ENCODE results near the gene UBASH3A.

DNA sequence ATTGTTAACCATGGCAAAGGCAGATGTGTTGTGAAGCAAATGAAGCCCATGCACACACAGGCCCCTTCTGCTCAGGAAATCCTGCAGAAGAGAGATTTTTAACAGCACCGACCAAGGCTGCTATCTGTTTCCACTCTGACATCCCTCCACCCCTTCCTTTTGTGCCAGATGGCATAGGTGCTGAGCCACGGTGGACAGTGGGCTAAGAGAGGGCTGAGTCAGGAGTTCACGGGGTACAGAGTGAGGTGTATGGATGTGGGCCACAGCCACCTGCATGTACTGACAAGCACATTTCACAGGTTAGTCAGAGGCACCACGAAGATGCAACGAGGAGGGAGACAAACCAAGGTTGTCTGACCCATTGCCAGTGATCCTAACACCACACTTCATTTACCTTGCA, 82.8 kb downstream of the UBASH3A start:
- TF ChIP-seq CTCF (conservative IDR thresholded peaks at IDR 0.05; ENCODE audit: low read length), result no peak
- TF ChIP-seq EZH2phosphoT487 (IDR thresholded peaks at IDR 0.05; ENCODE audit: borderline replicate concordance, low read depth, low read length), result no peak
